ENCODE data around the gene HELZ.

DNA sequence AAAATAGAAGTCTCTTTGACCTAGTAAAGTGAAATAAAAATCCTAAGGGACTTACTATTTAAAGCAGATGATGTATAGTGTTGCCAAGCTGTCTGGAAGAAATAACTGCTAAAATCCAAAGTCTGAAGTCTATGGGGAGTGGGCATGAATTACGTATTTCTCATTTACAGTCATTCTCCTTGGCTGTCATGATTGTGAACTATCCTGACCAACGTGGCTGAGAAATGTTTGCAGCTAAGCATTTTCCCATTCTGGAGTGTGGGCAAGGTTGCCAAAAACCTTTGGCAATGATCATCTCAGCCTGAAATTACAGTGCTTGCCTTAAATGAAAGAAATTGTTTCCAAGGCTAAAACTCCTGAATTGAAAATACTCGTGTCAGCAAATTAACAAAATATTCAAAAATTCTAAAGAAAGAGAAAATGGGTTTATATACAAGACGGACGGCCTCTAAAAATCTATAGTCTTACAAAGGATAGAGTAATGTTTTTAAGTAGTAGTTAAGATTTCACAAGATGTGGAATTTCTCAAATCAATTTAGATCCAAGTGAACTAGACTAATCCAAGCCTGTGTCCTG, 123.6 kb downstream of the HELZ start:
- no peak for TF ChIP-seq POLR2AphosphoS5 (IDR thresholded peaks at IDR 0.05; ENCODE audit: low read depth, low read length)
- TF ChIP-seq POLR2A (IDR thresholded peaks at IDR 0.05; ENCODE audit: low read depth, low read length) = no peak

Data from GM12892 (cell line).